ENCODE results near the gene STPG3. TPM values are rescaled to one million over a fixed set of nuclear protein-coding genes. Genes with fewer than 3 reads are reported as not detected.
A peak's percentile ranks its signal among the peaks of the same experiment; 100 is the strongest.

Gene STPG3
- total RNA-seq (not detected), polyA plus RNA-seq (not detected)

GRCh38 chr9:137251194-137251461, at the start of gene STPG3:
Gene STPG3 (plus strand): TSS chr9:137251286. CDS start chr9:137251287, 1 bp downstream.
- H3K36me3 Mint-ChIP-seq = no peaks in the 10 kb centered on the region
- Histone ChIP-seq H3K27me3 (ENCODE audit: control insufficient read depth, insufficient read depth, low read length) (no peaks in the 10 kb centered on the region), H3K27ac (ENCODE audit: insufficient read depth, low read length, poor library complexity, severe bottlenecking) (no peak within 1 kb of the TSS), H3K4me1 (ENCODE audit: control insufficient read depth, insufficient read depth, low read length, poor library complexity, severe bottlenecking) (peaks cover 17% of the 10 kb centered on the region), H3K9me3 (ENCODE audit: control insufficient read depth in 2 of 2, low read length in 2 of 2) (no peaks in the 10 kb centered on the region), H3K4me3 (ENCODE audit: low read depth, low read length) (no peak within 1 kb of the TSS), H3K36me3 (ENCODE audit: control insufficient read depth, insufficient read depth, low read length) (no peaks in the 10 kb centered on the region)
- peaks cover 0 to 11% (median 2%) of the 10 kb centered on the region in 4 donors for H3K4me1 Mint-ChIP-seq
- no peak for DNase-seq
- H3K27ac Mint-ChIP-seq = peak within 1 kb of the TSS in 1 of 3 donors; percentile 9
- H3K4me3 Mint-ChIP-seq = peak within 1 kb of the TSS in 3 of 4 donors; percentile 26 to 82 (median 78)
- H3K9me3 Mint-ChIP-seq = no peaks in the 10 kb centered on the region
- ATAC-seq (ENCODE audit: low read depth in 2 of 2) = no peak
- no peaks in the 10 kb centered on the region for H3K27me3 Mint-ChIP-seq

- peaks cover 48% of the 10 kb centered on the region for H3K4me1 ChIP-seq (ENCODE audit: control insufficient read depth, insufficient read depth, low read length, poor library complexity, severe bottlenecking)
Measured at GRCh38 chr9:137202966-137203365, 48.1 kb upstream of the STPG3 start.

GRCh38 chr9:137204731-137205125, 46.4 kb upstream of the STPG3 start:
- Histone ChIP-seq H3K4me3 (ENCODE audit: low read depth, low read length) (peak overlapping the region; percentile 79), H3K27ac (ENCODE audit: insufficient read depth, low read length, poor library complexity, severe bottlenecking) (peak overlapping the region; percentile 83), H3K36me3 (ENCODE audit: control insufficient read depth, insufficient read depth, low read length) (no peaks in the 10 kb centered on the region), H3K9me3 (ENCODE audit: control insufficient read depth in 2 of 2, low read length in 2 of 2) (no peaks in the 10 kb centered on the region), H3K4me1 (ENCODE audit: control insufficient read depth, insufficient read depth, low read length, poor library complexity, severe bottlenecking) (peaks cover 42% of the 10 kb centered on the region), H3K27me3 (ENCODE audit: control insufficient read depth, insufficient read depth, low read length) (no peaks in the 10 kb centered on the region)
- H3K4me1 Mint-ChIP-seq = peaks cover 0 to 59% (median 30%) of the 10 kb centered on the region in 4 donors
- peak overlapping the region; percentile 90 to 97 (median 94) for H3K27ac Mint-ChIP-seq
- H3K4me3 Mint-ChIP-seq = peak overlapping the region; percentile 90 to 96 (median 93)
- DNase-seq = no peak
- H3K36me3 Mint-ChIP-seq = peaks cover 13% of the 10 kb centered on the region
- H3K27me3 Mint-ChIP-seq = no peaks in the 10 kb centered on the region
- no peak for ATAC-seq (ENCODE audit: low read depth in 2 of 2)
- H3K9me3 Mint-ChIP-seq = no peaks in the 10 kb centered on the region

More at GRCh38 chr9:137202966-137203365, 48.1 kb upstream of the STPG3 start:
- H3K36me3 ChIP-seq (ENCODE audit: control insufficient read depth, insufficient read depth, low read length) = no peaks in the 10 kb centered on the region
- Mint-ChIP-seq H3K4me3 (peak overlapping the region in 2 of 4 donors; percentile 36 to 96), H3K27ac (no peak overlapping the region), H3K36me3 (peaks cover 7% of the 10 kb centered on the region), H3K9me3 (no peaks in the 10 kb centered on the region), H3K27me3 (no peaks in the 10 kb centered on the region), H3K4me1 (peaks cover 0 to 64% (median 30%) of the 10 kb centered on the region in 4 donors)
- H3K9me3 ChIP-seq (ENCODE audit: control insufficient read depth in 2 of 2, low read length in 2 of 2) = no peaks in the 10 kb centered on the region
- DNase-seq (no peak), ATAC-seq (ENCODE audit: low read depth in 2 of 2) (no peak)
- no peak overlapping the region for H3K27ac ChIP-seq (ENCODE audit: insufficient read depth, low read length, poor library complexity, severe bottlenecking)
- H3K4me3 ChIP-seq (ENCODE audit: low read depth, low read length) = no peak overlapping the region
- H3K27me3 ChIP-seq (ENCODE audit: control insufficient read depth, insufficient read depth, low read length) = no peaks in the 10 kb centered on the region

- Mint-ChIP-seq H3K4me1 (peaks cover 0 to 59% (median 30%) of the 10 kb centered on the region in 4 donors), H3K36me3 (peaks cover 13% of the 10 kb centered on the region), H3K4me3 (peak within 1 kb of the TSS; percentile 91 to 96 (median 93)), H3K27me3 (no peaks in the 10 kb centered on the region), H3K9me3 (no peaks in the 10 kb centered on the region), H3K27ac (peak within 1 kb of the TSS; percentile 90 to 97 (median 94))
- Histone ChIP-seq H3K9me3 (ENCODE audit: control insufficient read depth in 2 of 2, low read length in 2 of 2) (no peaks in the 10 kb centered on the region), H3K4me1 (ENCODE audit: control insufficient read depth, insufficient read depth, low read length, poor library complexity, severe bottlenecking) (peaks cover 41% of the 10 kb centered on the region), H3K27ac (ENCODE audit: insufficient read depth, low read length, poor library complexity, severe bottlenecking) (peak within 1 kb of the TSS; percentile 83), H3K36me3 (ENCODE audit: control insufficient read depth, insufficient read depth, low read length) (peaks cover 2% of the 10 kb centered on the region), H3K4me3 (ENCODE audit: low read depth, low read length) (peak within 1 kb of the TSS; percentile 87), H3K27me3 (ENCODE audit: control insufficient read depth, insufficient read depth, low read length) (no peaks in the 10 kb centered on the region)
- peak; percentile 41 to 43 for ATAC-seq (ENCODE audit: low read depth in 2 of 2)
- peak; percentile 91 to 94 (median 91) for DNase-seq
Measured at GRCh38 chr9:137205126-137206069, 45.7 kb upstream of the STPG3 start, which contains the start of the genes NDOR1 and TMEM203. Gene NDOR1 (plus strand): TSS chr9:137205700. CDS start chr9:137205778, 78 bp downstream. Gene TMEM203 (minus strand): TSS chr9:137205648. CDS start chr9:137205414, 234 bp downstream.

GRCh38 chr9:137206602-137207001, 44.5 kb upstream of the STPG3 start:
- no peak for DNase-seq
- H3K36me3 Mint-ChIP-seq = peaks cover 13% of the 10 kb centered on the region
- H3K27me3 ChIP-seq (ENCODE audit: control insufficient read depth, insufficient read depth, low read length) = no peaks in the 10 kb centered on the region
- no peaks in the 10 kb centered on the region for H3K27me3 Mint-ChIP-seq
- peak overlapping the region; percentile 91 to 96 (median 93) for H3K4me3 Mint-ChIP-seq
- H3K9me3 ChIP-seq (ENCODE audit: control insufficient read depth in 2 of 2, low read length in 2 of 2) = no peaks in the 10 kb centered on the region
- peaks cover 5% of the 10 kb centered on the region for H3K36me3 ChIP-seq (ENCODE audit: control insufficient read depth, insufficient read depth, low read length)
- peaks cover 34% of the 10 kb centered on the region for H3K4me1 ChIP-seq (ENCODE audit: control insufficient read depth, insufficient read depth, low read length, poor library complexity, severe bottlenecking)
- H3K4me1 Mint-ChIP-seq = peaks cover 0 to 50% (median 28%) of the 10 kb centered on the region in 4 donors
- peaks cover 0 to 1% (median 0%) of the 10 kb centered on the region in 7 donors for H3K9me3 Mint-ChIP-seq
- peak overlapping the region; percentile 83 for H3K27ac ChIP-seq (ENCODE audit: insufficient read depth, low read length, poor library complexity, severe bottlenecking)
- peak overlapping the region; percentile 87 for H3K4me3 ChIP-seq (ENCODE audit: low read depth, low read length)
- no peak for ATAC-seq (ENCODE audit: low read depth in 2 of 2)
- H3K27ac Mint-ChIP-seq = peak overlapping the region; percentile 81 to 92 (median 90)

- Histone ChIP-seq H3K27ac (ENCODE audit: insufficient read depth, low read length, poor library complexity, severe bottlenecking) (no peak overlapping the region), H3K4me1 (ENCODE audit: control insufficient read depth, insufficient read depth, low read length, poor library complexity, severe bottlenecking) (peaks cover 5% of the 10 kb centered on the region), H3K9me3 (ENCODE audit: control insufficient read depth in 2 of 2, low read length in 2 of 2) (no peaks in the 10 kb centered on the region), H3K4me3 (ENCODE audit: low read depth, low read length) (no peak overlapping the region), H3K36me3 (ENCODE audit: control insufficient read depth, insufficient read depth, low read length) (peaks cover 5% of the 10 kb centered on the region), H3K27me3 (ENCODE audit: control insufficient read depth, insufficient read depth, low read length) (no peaks in the 10 kb centered on the region)
- Mint-ChIP-seq H3K9me3 (peaks cover 0 to 1% (median 0%) of the 10 kb centered on the region in 7 donors), H3K36me3 (peaks cover 13% of the 10 kb centered on the region), H3K27ac (peak overlapping the region in 1 of 3 donors; percentile 76), H3K4me1 (peaks cover 0 to 13% (median 10%) of the 10 kb centered on the region in 4 donors), H3K27me3 (no peaks in the 10 kb centered on the region), H3K4me3 (peak overlapping the region in 1 of 4 donors; percentile 76)
- no peak for DNase-seq
- ATAC-seq (ENCODE audit: low read depth in 2 of 2) = no peak
Measured at GRCh38 chr9:137211532-137211931, 39.6 kb upstream of the STPG3 start.

GRCh38 chr9:137212520-137212919, 38.6 kb upstream of the STPG3 start:
- Histone ChIP-seq H3K36me3 (ENCODE audit: control insufficient read depth, insufficient read depth, low read length) (peaks cover 5% of the 10 kb centered on the region), H3K9me3 (ENCODE audit: control insufficient read depth in 2 of 2, low read length in 2 of 2) (no peaks in the 10 kb centered on the region), H3K27ac (ENCODE audit: insufficient read depth, low read length, poor library complexity, severe bottlenecking) (no peak overlapping the region), H3K4me3 (ENCODE audit: low read depth, low read length) (no peak overlapping the region), H3K27me3 (ENCODE audit: control insufficient read depth, insufficient read depth, low read length) (no peaks in the 10 kb centered on the region), H3K4me1 (ENCODE audit: control insufficient read depth, insufficient read depth, low read length, poor library complexity, severe bottlenecking) (no peaks in the 10 kb centered on the region)
- ATAC-seq (ENCODE audit: low read depth in 2 of 2) (no peak), DNase-seq (no peak)
- Mint-ChIP-seq H3K9me3 (peaks cover 0 to 1% (median 0%) of the 10 kb centered on the region in 7 donors), H3K27me3 (no peaks in the 10 kb centered on the region), H3K4me1 (peaks cover 0 to 3% (median 3%) of the 10 kb centered on the region in 4 donors), H3K4me3 (no peak overlapping the region), H3K27ac (no peak overlapping the region), H3K36me3 (peaks cover 7% of the 10 kb centered on the region)

All from CD4-positive, CD25-positive, alpha-beta regulatory T cell (primary cell).